Astrocyte (in vitro differentiated cells and primary cell): Measurements from ENCODE around the gene TP73.

Experiments
- EZH2 ChIP-seq: IDR thresholded peaks from 2 replicates; pipeline ENCODE4 v1.6.1; 2012; ENCODE audit warnings: mild to moderate bottlenecking, low read length, inconsistent platforms; ENCODE audit not compliant: insufficient read depth
- TF ChIP-seq, protein P1 (sequence below): IDR thresholded peaks from 2 replicates; pipeline ENCODE4 v1.5.1; 2011; ENCODE audit warnings: low read depth, mild to moderate bottlenecking, inconsistent platforms, low read length, moderate library complexity; ENCODE audit not compliant: insufficient read depth

DNA sequence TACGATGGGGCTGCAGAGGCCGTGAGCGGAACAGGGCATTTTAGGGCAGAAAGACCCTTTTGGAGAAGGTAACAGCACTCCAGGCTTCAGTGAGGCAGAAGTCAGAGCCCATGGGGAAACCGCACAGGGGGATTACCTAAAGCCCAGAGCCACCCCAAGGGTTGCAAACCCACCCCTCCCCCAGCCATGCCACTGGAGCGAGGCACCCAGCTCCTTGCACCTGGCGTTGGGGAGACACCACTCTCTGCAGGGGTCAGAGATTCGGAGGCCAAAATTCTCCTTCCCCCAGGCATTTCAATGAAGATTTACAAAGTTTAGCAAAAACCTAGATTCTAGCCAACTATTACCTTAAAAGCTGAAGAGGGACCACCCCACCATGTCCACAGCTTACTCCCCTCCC, 61.5 kb downstream of the TP73 start:
- TF ChIP-seq, protein P1, sequence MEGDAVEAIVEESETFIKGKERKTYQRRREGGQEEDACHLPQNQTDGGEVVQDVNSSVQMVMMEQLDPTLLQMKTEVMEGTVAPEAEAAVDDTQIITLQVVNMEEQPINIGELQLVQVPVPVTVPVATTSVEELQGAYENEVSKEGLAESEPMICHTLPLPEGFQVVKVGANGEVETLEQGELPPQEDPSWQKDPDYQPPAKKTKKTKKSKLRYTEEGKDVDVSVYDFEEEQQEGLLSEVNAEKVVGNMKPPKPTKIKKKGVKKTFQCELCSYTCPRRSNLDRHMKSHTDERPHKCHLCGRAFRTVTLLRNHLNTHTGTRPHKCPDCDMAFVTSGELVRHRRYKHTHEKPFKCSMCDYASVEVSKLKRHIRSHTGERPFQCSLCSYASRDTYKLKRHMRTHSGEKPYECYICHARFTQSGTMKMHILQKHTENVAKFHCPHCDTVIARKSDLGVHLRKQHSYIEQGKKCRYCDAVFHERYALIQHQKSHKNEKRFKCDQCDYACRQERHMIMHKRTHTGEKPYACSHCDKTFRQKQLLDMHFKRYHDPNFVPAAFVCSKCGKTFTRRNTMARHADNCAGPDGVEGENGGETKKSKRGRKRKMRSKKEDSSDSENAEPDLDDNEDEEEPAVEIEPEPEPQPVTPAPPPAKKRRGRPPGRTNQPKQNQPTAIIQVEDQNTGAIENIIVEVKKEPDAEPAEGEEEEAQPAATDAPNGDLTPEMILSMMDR = no peak
- TF ChIP-seq EZH2 = no peak
